WTC11 (cell line): ENCODE data around the gene DLGAP5. TPM values are rescaled to one million over a fixed set of nuclear protein-coding genes. Genes with fewer than 3 reads are reported as not detected.

ENCODE experiments used
- ATAC-seq: fragments of 200-7000 bp; cut with Tn5 transposase; 2 replicates; pipeline ENCODE4 v1.10.0; 2021; ENCODE audit warnings: mild to moderate bottlenecking, moderate library complexity
- CTCF ChIA-PET: fragments of 300-600 bp; sonication (Branson Sonifier 250); formaldehyde crosslinking; loops from one replicate; lab custom pipeline; 2021; ENCODE audit warnings: antibody characterized with exemption; lab: Charles Lee
- POLR2A ChIA-PET: fragments of 350-600 bp; sonication (Branson Sonifier 250); formaldehyde crosslinking; loops from one replicate; lab custom pipeline; 2021; ENCODE audit warnings: antibody characterized with exemption; lab: Charles Lee
- DNase-seq: peaks from one replicate; pipeline ENCODE4 v3.0.0; 2021; ENCODE audit warnings: low spot score
- H3K27ac Mint-ChIP-seq: 2 replicates; pipeline ENCODE4 v1.8.0; 2021; ENCODE audit warnings: mixed read lengths
- H3K27me3 Mint-ChIP-seq: 2 replicates; pipeline ENCODE4 v1.8.0; 2021; ENCODE audit warnings: low read depth, mild to moderate bottlenecking, moderate library complexity, mixed read lengths
- H3K36me3 Mint-ChIP-seq: 2 replicates; pipeline ENCODE4 v1.8.0; 2021; ENCODE audit warnings: mixed read lengths
- H3K4me1 Mint-ChIP-seq: 2 replicates; pipeline ENCODE4 v1.8.0; 2022; ENCODE audit warnings: mixed read lengths
- H3K4me3 Mint-ChIP-seq: 2 replicates; pipeline ENCODE4 v1.8.0; 2021; ENCODE audit warnings: mild to moderate bottlenecking, moderate library complexity, mixed read lengths
- H3K9me3 Mint-ChIP-seq: 2 replicates; pipeline ENCODE4 v1.8.0; 2021; ENCODE audit warnings: mixed read lengths
- AFF4 ChIP-seq: sonication (generic); formaldehyde crosslinking; IDR thresholded peaks from 2 replicates; pipeline ENCODE4 v1.8.1; 2023; ENCODE audit warnings: mild to moderate bottlenecking, missing genetic modification reagents, borderline replicate concordance
- E2F5 ChIP-seq: sonication (generic); formaldehyde crosslinking; IDR thresholded peaks from 2 replicates; pipeline ENCODE4 v1.8.1; 2022; ENCODE audit warnings: mild to moderate bottlenecking, moderate library complexity, missing genetic modification reagents
- ELF4 ChIP-seq: sonication (generic); formaldehyde crosslinking; IDR thresholded peaks from 2 replicates; pipeline ENCODE4 v1.8.1; 2022; ENCODE audit warnings: low read depth, mild to moderate bottlenecking, moderate library complexity, missing genetic modification reagents
- EMX1 ChIP-seq: fragments of 250-450 bp; sonication (Bioruptor Pico); IDR thresholded peaks from 2 replicates; pipeline ENCODE4 v1.8.0; 2021; ENCODE audit warnings: mild to moderate bottlenecking
- GRHL2 ChIP-seq: fragments of 250-450 bp; sonication (Bioruptor Pico); IDR thresholded peaks from 2 replicates; pipeline ENCODE4 v1.8.0; 2022; ENCODE audit warnings: mild to moderate bottlenecking, moderate library complexity; ENCODE audit not compliant: insufficient replicate concordance, severe bottlenecking
- KAT7 ChIP-seq: sonication (generic); formaldehyde crosslinking; IDR thresholded peaks from 2 replicates; pipeline ENCODE4 v1.8.1; 2023; ENCODE audit warnings: missing genetic modification reagents, mild to moderate bottlenecking, borderline replicate concordance
- RELA ChIP-seq: sonication (generic); formaldehyde crosslinking; IDR thresholded peaks from 2 replicates; pipeline ENCODE4 v1.8.1; 2022; ENCODE audit warnings: missing genetic modification reagents, mild to moderate bottlenecking, borderline replicate concordance
- RORB ChIP-seq: fragments of 250-450 bp; sonication (Bioruptor Pico); IDR thresholded peaks from 2 replicates; pipeline ENCODE4 v1.9.0; 2021; ENCODE audit warnings: mild to moderate bottlenecking
- SMAD3 ChIP-seq: sonication (generic); formaldehyde crosslinking; IDR thresholded peaks from 2 replicates; pipeline ENCODE4 v1.8.0; 2022; ENCODE audit warnings: missing genetic modification reagents, mild to moderate bottlenecking, borderline replicate concordance
- SMAD4 ChIP-seq: sonication (generic); formaldehyde crosslinking; IDR thresholded peaks from 2 replicates; pipeline ENCODE4 v1.8.0; 2022; ENCODE audit warnings: mild to moderate bottlenecking, missing genetic modification reagents
- SP1 ChIP-seq: sonication (generic); formaldehyde crosslinking; conservative IDR thresholded peaks from 2 replicates; pipeline ENCODE4 v1.8.1; 2022; ENCODE audit warnings: missing genetic modification reagents
- STAT6 ChIP-seq: sonication (generic); formaldehyde crosslinking; conservative IDR thresholded peaks from 2 replicates; pipeline ENCODE4 v1.8.1; 2023; ENCODE audit warnings: mild to moderate bottlenecking, low read depth, missing genetic modification reagents, moderate library complexity
- ZNF219 ChIP-seq: sonication (generic); formaldehyde crosslinking; IDR thresholded peaks from 2 replicates; pipeline ENCODE4 v1.8.0; 2023; ENCODE audit warnings: missing genetic modification reagents, mild to moderate bottlenecking, borderline replicate concordance
- ZNF396 ChIP-seq: fragments of 250-450 bp; sonication (Bioruptor Pico); IDR thresholded peaks from 2 replicates; pipeline ENCODE4 v1.8.0; 2021; ENCODE audit warnings: mild to moderate bottlenecking, moderate library complexity, borderline replicate concordance
- ZNF425 ChIP-seq: fragments of 250-450 bp; sonication (Bioruptor Pico); conservative IDR thresholded peaks from 2 replicates; pipeline ENCODE4 v1.9.0; 2021; ENCODE audit warnings: mild to moderate bottlenecking
- total RNA-seq: library from RNA; stranded (reverse); gene quantifications from 3 replicates; pipeline ENCODE4 v1.2.3, GENCODE V29; 2021
- TF ChIP-seq, protein P1 (sequence below): sonication (generic); formaldehyde crosslinking; conservative IDR thresholded peaks from 2 replicates; pipeline ENCODE4 v1.8.1; 2022; ENCODE audit warnings: mild to moderate bottlenecking, missing genetic modification reagents
- TF ChIP-seq, protein P2 (sequence below): sonication (generic); formaldehyde crosslinking; IDR thresholded peaks from 2 replicates; pipeline ENCODE4 v1.8.1; 2023; ENCODE audit warnings: mild to moderate bottlenecking, moderate library complexity, missing genetic modification reagents

DLGAP5 gene
- total RNA-seq, 1 experiment from 2014 or later, result 141 TPM

DNA sequence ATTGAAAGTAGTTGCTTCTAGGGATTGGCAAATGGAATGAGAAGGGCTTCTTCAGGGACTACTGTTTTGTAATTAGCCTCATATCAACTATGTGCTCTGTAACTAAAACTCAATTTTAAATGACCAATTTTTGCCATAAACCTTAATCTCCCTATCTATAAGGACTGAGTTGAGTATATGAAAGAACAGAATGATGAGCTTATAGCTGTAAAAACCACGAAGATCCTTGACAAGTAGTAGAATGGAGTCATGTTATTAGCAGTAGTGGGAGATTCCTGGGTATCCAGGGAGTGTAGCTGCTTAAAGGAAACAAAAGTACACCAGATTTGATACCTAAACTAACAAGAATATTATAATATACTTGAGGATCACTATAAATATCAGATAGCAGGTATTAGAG is 34.3 kb downstream of the DLGAP5 start:
- H3K4me3 Mint-ChIP-seq, result no peak overlapping the region
- H3K9me3 Mint-ChIP-seq, result no peaks in the 10 kb centered on the region
- TF ChIP-seq AFF4 (CRISPR knock-in tag) (no peak), GRHL2 (no peak), SP1 (CRISPR knock-in tag) (no peak), ZNF396 (CRISPR knock-in tag) (no peak), STAT6 (CRISPR knock-in tag) (no peak), RELA (CRISPR knock-in tag) (no peak), SMAD4 (CRISPR knock-in tag) (no peak), ZNF425 (no peak), RORB (no peak), SMAD3 (CRISPR knock-in tag) (no peak), E2F5 (CRISPR knock-in tag) (no peak), KAT7 (CRISPR knock-in tag) (no peak), EMX1 (CRISPR knock-in tag) (no peak), ZNF219 (no peak), ELF4 (CRISPR knock-in tag) (no peak)
- TF ChIP-seq, protein P1, sequence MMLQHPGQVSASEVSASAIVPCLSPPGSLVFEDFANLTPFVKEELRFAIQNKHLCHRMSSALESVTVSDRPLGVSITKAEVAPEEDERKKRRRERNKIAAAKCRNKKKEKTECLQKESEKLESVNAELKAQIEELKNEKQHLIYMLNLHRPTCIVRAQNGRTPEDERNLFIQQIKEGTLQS (CRISPR knock-in tag), result no peak
- ChIA-PET POLR2A (no interaction called here), CTCF (no interaction called here)
- ATAC-seq (no peak), DNase-seq (no peak)
- peaks cover 69% of the 10 kb centered on the region for H3K36me3 Mint-ChIP-seq
- no peaks in the 10 kb centered on the region for H3K4me1 Mint-ChIP-seq
- no peaks in the 10 kb centered on the region; the same call in 1 of the 2 replicates for H3K27me3 Mint-ChIP-seq
- no peak overlapping the region for H3K27ac Mint-ChIP-seq

DNA sequence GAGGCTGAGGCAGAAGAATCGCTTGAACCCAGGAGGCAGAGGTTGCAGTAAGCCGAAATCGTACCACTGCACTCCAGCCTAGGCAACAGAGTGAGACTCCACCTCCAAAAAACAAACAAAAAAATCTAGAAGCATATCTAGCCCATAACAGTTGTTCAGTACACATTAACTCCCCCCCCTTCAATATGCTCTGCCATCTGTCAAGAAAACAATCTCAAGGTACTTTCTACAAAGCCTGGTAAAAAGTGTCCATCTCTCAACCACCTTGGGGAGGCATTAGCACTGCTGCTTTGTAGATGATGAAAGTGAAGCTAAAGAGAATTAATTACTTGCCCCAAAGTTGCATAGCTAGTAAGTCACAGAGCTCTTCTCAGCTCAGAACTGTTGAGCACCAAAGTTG is 37.4 kb downstream of the DLGAP5 start:
- DNase-seq (no peak), ATAC-seq (no peak)
- CTCF ChIA-PET, result interaction anchor here (0.5 kb wide), 1 partner anchor 64 kb away, joined by 3 read pairs; no protein-coding TSS in a partner anchor
- H3K27ac Mint-ChIP-seq, result no peak overlapping the region
- POLR2A ChIA-PET, result no interaction called here
- TF ChIP-seq, protein P2, sequence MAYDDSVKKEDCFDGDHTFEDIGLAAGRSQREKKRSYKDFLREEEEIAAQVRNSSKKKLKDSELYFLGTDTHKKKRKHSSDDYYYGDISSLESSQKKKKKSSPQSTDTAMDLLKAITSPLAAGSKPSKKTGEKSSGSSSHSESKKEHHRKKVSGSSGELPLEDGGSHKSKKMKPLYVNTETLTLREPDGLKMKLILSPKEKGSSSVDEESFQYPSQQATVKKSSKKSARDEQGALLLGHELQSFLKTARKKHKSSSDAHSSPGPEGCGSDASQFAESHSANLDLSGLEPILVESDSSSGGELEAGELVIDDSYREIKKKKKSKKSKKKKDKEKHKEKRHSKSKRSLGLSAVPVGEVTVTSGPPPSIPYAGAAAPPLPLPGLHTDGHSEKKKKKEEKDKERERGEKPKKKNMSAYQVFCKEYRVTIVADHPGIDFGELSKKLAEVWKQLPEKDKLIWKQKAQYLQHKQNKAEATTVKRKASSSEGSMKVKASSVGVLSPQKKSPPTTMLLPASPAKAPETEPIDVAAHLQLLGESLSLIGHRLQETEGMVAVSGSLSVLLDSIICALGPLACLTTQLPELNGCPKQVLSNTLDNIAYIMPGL (CRISPR knock-in tag), result no peak
- H3K36me3 Mint-ChIP-seq, result peaks cover 78% of the 10 kb centered on the region
- no peaks in the 10 kb centered on the region for H3K9me3 Mint-ChIP-seq
- no peak overlapping the region for H3K4me3 Mint-ChIP-seq
- H3K4me1 Mint-ChIP-seq, result no peaks in the 10 kb centered on the region
- H3K27me3 Mint-ChIP-seq, result no peaks in the 10 kb centered on the region
